IPS-NIHi7 (cell line): ENCODE data around the gene GEN1.

Experiments
- DNase-seq: peaks from one replicate; pipeline ENCODE4 v3.0.0; 2012; ENCODE audit warnings: mixed read lengths; ENCODE audit errors: extremely low spot score

The GEN1 gene

GRCh38 chr2:17827785-17828184, 73.8 kb downstream of the GEN1 start:
- DNase-seq, result no peak

- DNase-seq, result peak; percentile 94
These were observed 76.4 kb downstream of the GEN1 start for GRCh38 chr2:17830053-17831034.

- DNase-seq, result no peak
These were observed 81.6 kb downstream of the GEN1 start for GRCh38 chr2:17835516-17835915.
